ENCODE measurements around the gene NFKB2. TPM values are rescaled to one million over a fixed set of nuclear protein-coding genes. Genes with fewer than 3 reads are reported as not detected.

Gene NFKB2
- total RNA-seq, 1 experiment from 2014 or later: 27.6 TPM

DNA sequence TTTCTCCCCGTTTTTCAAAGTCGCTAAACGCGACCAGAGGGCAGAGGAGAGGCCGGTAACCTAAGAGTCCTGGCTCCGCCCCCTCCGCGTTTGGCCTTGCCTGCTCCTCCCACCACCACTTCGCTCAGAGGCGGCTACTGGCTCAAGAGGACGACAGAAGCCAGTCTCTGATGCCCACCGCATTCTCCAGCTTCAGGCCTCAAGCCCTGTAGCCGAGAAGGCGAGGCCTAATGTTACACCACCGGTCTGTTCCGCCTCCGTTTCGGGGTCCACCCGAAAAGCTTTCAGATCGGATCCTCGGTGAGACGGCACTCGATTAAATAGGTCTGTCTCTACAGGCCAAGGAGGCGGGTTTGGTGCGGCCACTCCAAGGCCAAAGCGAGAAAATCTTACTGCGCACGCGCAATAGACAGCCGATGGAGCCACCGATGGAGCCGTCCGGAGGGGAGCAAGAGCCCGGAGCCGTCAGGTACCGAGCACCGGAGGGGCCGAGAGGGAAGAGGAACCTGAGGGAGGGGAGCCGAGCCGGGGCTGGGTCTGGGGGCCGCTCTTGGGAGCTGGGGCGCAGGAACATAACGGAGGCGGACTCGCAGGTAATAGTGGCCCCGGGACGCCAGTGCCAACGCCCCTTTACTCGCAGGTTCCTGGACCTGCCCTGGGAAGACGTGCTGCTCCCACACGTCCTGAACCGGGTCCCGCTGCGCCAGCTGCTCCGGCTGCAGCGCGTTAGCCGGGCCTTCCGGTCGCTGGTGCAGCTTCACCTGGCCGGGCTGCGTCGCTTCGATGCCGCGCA, 25.4 kb downstream of the NFKB2 start, which contains the start of gene FBXL15 (continued):
- TF ChIP-seq, protein P1, sequence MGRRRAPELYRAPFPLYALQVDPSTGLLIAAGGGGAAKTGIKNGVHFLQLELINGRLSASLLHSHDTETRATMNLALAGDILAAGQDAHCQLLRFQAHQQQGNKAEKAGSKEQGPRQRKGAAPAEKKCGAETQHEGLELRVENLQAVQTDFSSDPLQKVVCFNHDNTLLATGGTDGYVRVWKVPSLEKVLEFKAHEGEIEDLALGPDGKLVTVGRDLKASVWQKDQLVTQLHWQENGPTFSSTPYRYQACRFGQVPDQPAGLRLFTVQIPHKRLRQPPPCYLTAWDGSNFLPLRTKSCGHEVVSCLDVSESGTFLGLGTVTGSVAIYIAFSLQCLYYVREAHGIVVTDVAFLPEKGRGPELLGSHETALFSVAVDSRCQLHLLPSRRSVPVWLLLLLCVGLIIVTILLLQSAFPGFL (CRISPR knock-in tag; IDR thresholded peaks at IDR 0.05; ENCODE audit: borderline replicate concordance): no peak
- no peak for TF ChIP-seq IRF2 (CRISPR knock-in tag; IDR thresholded peaks at IDR 0.05; ENCODE audit: borderline replicate concordance, low read depth)
- TF ChIP-seq, protein P2, sequence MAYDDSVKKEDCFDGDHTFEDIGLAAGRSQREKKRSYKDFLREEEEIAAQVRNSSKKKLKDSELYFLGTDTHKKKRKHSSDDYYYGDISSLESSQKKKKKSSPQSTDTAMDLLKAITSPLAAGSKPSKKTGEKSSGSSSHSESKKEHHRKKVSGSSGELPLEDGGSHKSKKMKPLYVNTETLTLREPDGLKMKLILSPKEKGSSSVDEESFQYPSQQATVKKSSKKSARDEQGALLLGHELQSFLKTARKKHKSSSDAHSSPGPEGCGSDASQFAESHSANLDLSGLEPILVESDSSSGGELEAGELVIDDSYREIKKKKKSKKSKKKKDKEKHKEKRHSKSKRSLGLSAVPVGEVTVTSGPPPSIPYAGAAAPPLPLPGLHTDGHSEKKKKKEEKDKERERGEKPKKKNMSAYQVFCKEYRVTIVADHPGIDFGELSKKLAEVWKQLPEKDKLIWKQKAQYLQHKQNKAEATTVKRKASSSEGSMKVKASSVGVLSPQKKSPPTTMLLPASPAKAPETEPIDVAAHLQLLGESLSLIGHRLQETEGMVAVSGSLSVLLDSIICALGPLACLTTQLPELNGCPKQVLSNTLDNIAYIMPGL (CRISPR knock-in tag; IDR thresholded peaks at IDR 0.05): no peak
- TF ChIP-seq SMAD3 (CRISPR knock-in tag; IDR thresholded peaks at IDR 0.05; ENCODE audit: borderline replicate concordance): peak; percentile 76; the same call in 1 of the 2 replicates
- TF ChIP-seq, protein P3, sequence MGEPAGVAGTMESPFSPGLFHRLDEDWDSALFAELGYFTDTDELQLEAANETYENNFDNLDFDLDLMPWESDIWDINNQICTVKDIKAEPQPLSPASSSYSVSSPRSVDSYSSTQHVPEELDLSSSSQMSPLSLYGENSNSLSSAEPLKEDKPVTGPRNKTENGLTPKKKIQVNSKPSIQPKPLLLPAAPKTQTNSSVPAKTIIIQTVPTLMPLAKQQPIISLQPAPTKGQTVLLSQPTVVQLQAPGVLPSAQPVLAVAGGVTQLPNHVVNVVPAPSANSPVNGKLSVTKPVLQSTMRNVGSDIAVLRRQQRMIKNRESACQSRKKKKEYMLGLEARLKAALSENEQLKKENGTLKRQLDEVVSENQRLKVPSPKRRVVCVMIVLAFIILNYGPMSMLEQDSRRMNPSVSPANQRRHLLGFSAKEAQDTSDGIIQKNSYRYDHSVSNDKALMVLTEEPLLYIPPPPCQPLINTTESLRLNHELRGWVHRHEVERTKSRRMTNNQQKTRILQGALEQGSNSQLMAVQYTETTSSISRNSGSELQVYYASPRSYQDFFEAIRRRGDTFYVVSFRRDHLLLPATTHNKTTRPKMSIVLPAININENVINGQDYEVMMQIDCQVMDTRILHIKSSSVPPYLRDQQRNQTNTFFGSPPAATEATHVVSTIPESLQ (CRISPR knock-in tag; IDR thresholded peaks at IDR 0.05): no peak
- no peak; the same call in 1 of the 2 replicates for TF ChIP-seq USF2 (CRISPR knock-in tag; IDR thresholded peaks at IDR 0.05)
- TF ChIP-seq ZNF425 (CRISPR knock-in tag; conservative IDR thresholded peaks at IDR 0.05): no peak
- no peak for TF ChIP-seq OVOL2 (CRISPR knock-in tag; IDR thresholded peaks at IDR 0.05; ENCODE audit: borderline replicate concordance)
- TF ChIP-seq SMAD4 (CRISPR knock-in tag; IDR thresholded peaks at IDR 0.05): no peak
- peak; percentile 62; the same call in 1 of the 2 replicates for TF ChIP-seq ETV6 (CRISPR knock-in tag; IDR thresholded peaks at IDR 0.05)
- TF ChIP-seq ZBTB21 (CRISPR knock-in tag; IDR thresholded peaks at IDR 0.05; ENCODE audit: borderline replicate concordance): no peak
- no peak for TF ChIP-seq NFYB (CRISPR knock-in tag; conservative IDR thresholded peaks at IDR 0.05; ENCODE audit: low read depth)
- peak; percentile 89 for TF ChIP-seq SP1 (CRISPR knock-in tag; conservative IDR thresholded peaks at IDR 0.05)
- no peak for TF ChIP-seq ZNF423 (CRISPR knock-in tag; IDR thresholded peaks at IDR 0.05)
- TF ChIP-seq ZNF396 (CRISPR knock-in tag; IDR thresholded peaks at IDR 0.05; ENCODE audit: borderline replicate concordance): no peak
- TF ChIP-seq, protein P4, sequence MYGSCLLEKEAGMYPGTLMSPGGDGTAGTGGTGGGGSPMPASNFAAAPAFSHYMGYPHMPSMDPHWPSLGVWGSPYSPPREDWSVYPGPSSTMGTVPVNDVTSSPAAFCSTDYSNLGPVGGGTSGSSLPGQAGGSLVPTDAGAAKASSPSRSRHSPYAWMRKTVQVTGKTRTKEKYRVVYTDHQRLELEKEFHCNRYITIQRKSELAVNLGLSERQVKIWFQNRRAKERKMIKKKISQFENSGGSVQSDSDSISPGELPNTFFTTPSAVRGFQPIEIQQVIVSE (CRISPR knock-in tag; IDR thresholded peaks at IDR 0.05; ENCODE audit: borderline replicate concordance): no peak
- TF ChIP-seq, protein P5, sequence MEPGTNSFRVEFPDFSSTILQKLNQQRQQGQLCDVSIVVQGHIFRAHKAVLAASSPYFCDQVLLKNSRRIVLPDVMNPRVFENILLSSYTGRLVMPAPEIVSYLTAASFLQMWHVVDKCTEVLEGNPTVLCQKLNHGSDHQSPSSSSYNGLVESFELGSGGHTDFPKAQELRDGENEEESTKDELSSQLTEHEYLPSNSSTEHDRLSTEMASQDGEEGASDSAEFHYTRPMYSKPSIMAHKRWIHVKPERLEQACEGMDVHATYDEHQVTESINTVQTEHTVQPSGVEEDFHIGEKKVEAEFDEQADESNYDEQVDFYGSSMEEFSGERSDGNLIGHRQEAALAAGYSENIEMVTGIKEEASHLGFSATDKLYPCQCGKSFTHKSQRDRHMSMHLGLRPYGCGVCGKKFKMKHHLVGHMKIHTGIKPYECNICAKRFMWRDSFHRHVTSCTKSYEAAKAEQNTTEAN (CRISPR knock-in tag; IDR thresholded peaks at IDR 0.05): no peak
- TF ChIP-seq, protein P6, sequence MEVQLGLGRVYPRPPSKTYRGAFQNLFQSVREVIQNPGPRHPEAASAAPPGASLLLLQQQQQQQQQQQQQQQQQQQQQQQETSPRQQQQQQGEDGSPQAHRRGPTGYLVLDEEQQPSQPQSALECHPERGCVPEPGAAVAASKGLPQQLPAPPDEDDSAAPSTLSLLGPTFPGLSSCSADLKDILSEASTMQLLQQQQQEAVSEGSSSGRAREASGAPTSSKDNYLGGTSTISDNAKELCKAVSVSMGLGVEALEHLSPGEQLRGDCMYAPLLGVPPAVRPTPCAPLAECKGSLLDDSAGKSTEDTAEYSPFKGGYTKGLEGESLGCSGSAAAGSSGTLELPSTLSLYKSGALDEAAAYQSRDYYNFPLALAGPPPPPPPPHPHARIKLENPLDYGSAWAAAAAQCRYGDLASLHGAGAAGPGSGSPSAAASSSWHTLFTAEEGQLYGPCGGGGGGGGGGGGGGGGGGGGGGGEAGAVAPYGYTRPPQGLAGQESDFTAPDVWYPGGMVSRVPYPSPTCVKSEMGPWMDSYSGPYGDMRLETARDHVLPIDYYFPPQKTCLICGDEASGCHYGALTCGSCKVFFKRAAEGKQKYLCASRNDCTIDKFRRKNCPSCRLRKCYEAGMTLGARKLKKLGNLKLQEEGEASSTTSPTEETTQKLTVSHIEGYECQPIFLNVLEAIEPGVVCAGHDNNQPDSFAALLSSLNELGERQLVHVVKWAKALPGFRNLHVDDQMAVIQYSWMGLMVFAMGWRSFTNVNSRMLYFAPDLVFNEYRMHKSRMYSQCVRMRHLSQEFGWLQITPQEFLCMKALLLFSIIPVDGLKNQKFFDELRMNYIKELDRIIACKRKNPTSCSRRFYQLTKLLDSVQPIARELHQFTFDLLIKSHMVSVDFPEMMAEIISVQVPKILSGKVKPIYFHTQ (CRISPR knock-in tag; IDR thresholded peaks at IDR 0.05): no peak
- TF ChIP-seq ZNF219 (CRISPR knock-in tag; IDR thresholded peaks at IDR 0.05; ENCODE audit: borderline replicate concordance): no peak
- TF ChIP-seq JAZF1 (CRISPR knock-in tag; IDR thresholded peaks at IDR 0.05): no peak
- peak; percentile 73; the same call in 1 of the 2 replicates for TF ChIP-seq CBFB (CRISPR knock-in tag; IDR thresholded peaks at IDR 0.05; ENCODE audit: low read depth)
- TF ChIP-seq, protein P7, sequence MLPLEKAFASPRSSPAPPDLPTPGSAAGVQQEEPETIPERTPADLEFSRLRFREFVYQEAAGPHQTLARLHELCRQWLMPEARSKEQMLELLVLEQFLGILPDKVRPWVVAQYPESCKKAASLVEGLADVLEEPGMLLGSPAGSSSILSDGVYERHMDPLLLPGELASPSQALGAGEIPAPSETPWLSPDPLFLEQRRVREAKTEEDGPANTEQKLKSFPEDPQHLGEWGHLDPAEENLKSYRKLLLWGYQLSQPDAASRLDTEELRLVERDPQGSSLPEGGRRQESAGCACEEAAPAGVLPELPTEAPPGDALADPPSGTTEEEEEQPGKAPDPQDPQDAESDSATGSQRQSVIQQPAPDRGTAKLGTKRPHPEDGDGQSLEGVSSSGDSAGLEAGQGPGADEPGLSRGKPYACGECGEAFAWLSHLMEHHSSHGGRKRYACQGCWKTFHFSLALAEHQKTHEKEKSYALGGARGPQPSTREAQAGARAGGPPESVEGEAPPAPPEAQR (CRISPR knock-in tag; IDR thresholded peaks at IDR 0.05): no peak
- TF ChIP-seq FOXJ3 (CRISPR knock-in tag; IDR thresholded peaks at IDR 0.05; ENCODE audit: borderline replicate concordance): no peak

Measured in WTC11 (cell line).